Measurements from ENCODE around the gene ITPR3. TPM values are rescaled to one million over a fixed set of nuclear protein-coding genes. Genes with fewer than 3 reads are reported as not detected.

The ITPR3 gene
- total RNA-seq (54.5 TPM), polyA plus RNA-seq (1 to 10 TPM; 1.3 to 2.2 (median 1.9) TPM)

DNA sequence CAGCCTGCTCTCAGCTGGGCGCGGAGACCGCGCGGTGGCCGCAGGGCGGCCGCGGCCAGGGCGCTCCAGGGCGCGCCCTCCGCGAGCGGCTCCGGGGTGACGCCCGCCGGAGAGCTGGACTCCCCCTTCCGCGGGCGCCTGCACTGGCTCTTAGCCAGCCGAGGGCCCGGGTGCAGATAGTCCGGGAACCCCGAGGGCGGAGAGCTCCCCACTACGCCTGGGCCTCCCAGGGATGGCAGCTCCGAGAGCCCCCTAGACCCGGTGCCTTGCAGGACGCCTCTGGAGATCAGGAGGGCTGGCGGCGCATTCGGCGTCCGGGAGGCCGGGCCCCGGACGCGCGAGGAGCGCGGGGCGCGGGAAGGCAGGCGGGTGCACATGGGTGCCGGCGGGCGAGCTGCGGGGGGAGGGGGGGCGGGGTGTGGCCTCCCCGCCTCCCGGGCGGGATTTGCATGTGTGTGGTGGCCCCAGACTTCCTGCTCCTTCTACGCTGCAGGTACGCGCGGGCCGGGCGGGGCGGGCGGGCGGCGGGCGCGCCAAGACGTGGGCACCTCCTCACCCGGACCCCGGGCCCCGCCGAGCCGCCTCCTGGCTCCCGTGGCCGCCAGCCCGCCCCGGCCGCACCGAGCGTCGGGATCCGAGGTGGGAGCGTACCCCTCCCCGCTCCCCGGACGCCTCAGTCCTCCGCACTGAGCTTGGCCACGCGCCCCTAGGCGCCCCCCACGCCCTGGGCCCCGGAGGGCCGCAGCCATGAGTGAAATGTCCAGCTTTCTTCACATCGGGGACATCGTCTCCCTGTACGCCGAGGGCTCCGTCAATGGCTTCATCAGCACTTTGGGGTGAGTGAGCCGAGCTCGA, at the start of gene ITPR3:
ITPR3 (plus strand) TSS at position 467 of the 855 bp plus-strand sequence; CDS start at position 748, 281 bp downstream.
- Mint-ChIP-seq H3K27me3 (peaks cover 5% of the 10 kb centered on the region), H3K36me3 (no peaks in the 10 kb centered on the region), H3K27ac (peak within 1 kb of the TSS; percentile 92 to 96 (median 95)), H3K4me3 (peak within 1 kb of the TSS; percentile 93 to 99 (median 95)), H3K4me1 (peaks cover 9 to 58% (median 26%) of the 10 kb centered on the region in 4 donors), H3K9me3 (no peaks in the 10 kb centered on the region)
- no peaks in the 10 kb centered on the region for H3K36me3 ChIP-seq (ENCODE audit: control insufficient read depth, insufficient read depth, low read length)
- H3K9me3 ChIP-seq (ENCODE audit: control insufficient read depth in 2 of 2, low read length in 2 of 2): no peaks in the 10 kb centered on the region
- ATAC-seq (ENCODE audit: low read depth in 2 of 2): peak; percentile 90 to 91
- H3K4me3 ChIP-seq (ENCODE audit: low read depth, low read length): peak within 1 kb of the TSS; percentile 93
- peaks cover 42% of the 10 kb centered on the region for H3K4me1 ChIP-seq (ENCODE audit: control insufficient read depth, insufficient read depth, low read length, poor library complexity, severe bottlenecking)
- peak; percentile 74 to 92 (median 80) for DNase-seq
- peak within 1 kb of the TSS; percentile 76 for H3K27ac ChIP-seq (ENCODE audit: insufficient read depth, low read length, poor library complexity, severe bottlenecking)
- H3K27me3 ChIP-seq (ENCODE audit: control insufficient read depth, insufficient read depth, low read length): no peaks in the 10 kb centered on the region

- H3K4me1 Mint-ChIP-seq: peaks cover 0 to 57% (median 25%) of the 10 kb centered on the region in 4 donors
- H3K36me3 Mint-ChIP-seq: peaks cover 17% of the 10 kb centered on the region
- peaks cover 31% of the 10 kb centered on the region for H3K36me3 ChIP-seq (ENCODE audit: control insufficient read depth, insufficient read depth, low read length)
- ATAC-seq (ENCODE audit: low read depth in 2 of 2): no peak
- H3K4me3 ChIP-seq (ENCODE audit: low read depth, low read length): peak overlapping the region; percentile 88
- no peak for DNase-seq
- no peaks in the 10 kb centered on the region for H3K9me3 ChIP-seq (ENCODE audit: control insufficient read depth in 2 of 2, low read length in 2 of 2)
- H3K27ac Mint-ChIP-seq: peak overlapping the region; percentile 98 to 100 (median 100)
- no peaks in the 10 kb centered on the region for H3K27me3 ChIP-seq (ENCODE audit: control insufficient read depth, insufficient read depth, low read length)
- H3K4me3 Mint-ChIP-seq: peak overlapping the region; percentile 90 to 95 (median 94)
- H3K9me3 Mint-ChIP-seq: no peaks in the 10 kb centered on the region
- peak overlapping the region; percentile 100 for H3K27ac ChIP-seq (ENCODE audit: insufficient read depth, low read length, poor library complexity, severe bottlenecking)
- H3K27me3 Mint-ChIP-seq: peaks cover 5% of the 10 kb centered on the region
- peaks cover 28% of the 10 kb centered on the region for H3K4me1 ChIP-seq (ENCODE audit: control insufficient read depth, insufficient read depth, low read length, poor library complexity, severe bottlenecking)
Observed at GRCh38 chr6:33571637-33572316, 49.3 kb upstream of the ITPR3 start.

DNA sequence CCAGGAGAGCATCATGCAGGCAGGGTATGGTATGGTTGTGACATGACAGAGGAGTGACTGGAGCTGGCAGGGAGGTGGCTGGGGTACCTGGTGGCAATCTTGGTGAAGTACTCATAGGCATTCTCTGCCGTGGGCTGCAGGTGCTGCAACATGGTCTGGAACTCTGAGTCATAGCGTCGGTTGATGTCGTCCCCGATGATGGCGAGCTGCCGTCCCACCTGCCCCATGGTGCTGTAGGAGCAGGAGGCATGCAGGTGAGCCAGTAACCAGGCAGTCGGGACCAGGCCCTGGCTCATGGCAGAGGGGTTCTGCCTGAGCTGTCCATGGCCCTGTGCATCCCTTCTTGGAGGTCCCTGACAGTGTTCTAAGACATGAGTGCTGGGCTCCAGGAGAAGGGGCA, 45.9 kb upstream of the ITPR3 start:
- Histone ChIP-seq H3K9me3 (ENCODE audit: control insufficient read depth in 2 of 2, low read length in 2 of 2) (no peaks in the 10 kb centered on the region), H3K27me3 (ENCODE audit: control insufficient read depth, insufficient read depth, low read length) (no peaks in the 10 kb centered on the region), H3K4me3 (ENCODE audit: low read depth, low read length) (no peak overlapping the region), H3K4me1 (ENCODE audit: control insufficient read depth, insufficient read depth, low read length, poor library complexity, severe bottlenecking) (peaks cover 53% of the 10 kb centered on the region), H3K36me3 (ENCODE audit: control insufficient read depth, insufficient read depth, low read length) (peaks cover 36% of the 10 kb centered on the region), H3K27ac (ENCODE audit: insufficient read depth, low read length, poor library complexity, severe bottlenecking) (peak overlapping the region; percentile 5)
- Mint-ChIP-seq H3K27me3 (peaks cover 5% of the 10 kb centered on the region), H3K27ac (peak overlapping the region in 1 of 3 donors; percentile 48), H3K4me1 (peaks cover 0 to 63% (median 29%) of the 10 kb centered on the region in 4 donors), H3K9me3 (no peaks in the 10 kb centered on the region), H3K4me3 (peak overlapping the region in 3 of 4 donors; percentile 24 to 78 (median 30)), H3K36me3 (peaks cover 22% of the 10 kb centered on the region)
- DNase-seq (no peak), ATAC-seq (ENCODE audit: low read depth in 2 of 2) (no peak)

GRCh38 chr6:33576668-33577067, 44.5 kb upstream of the ITPR3 start:
- no peaks in the 10 kb centered on the region for H3K27me3 Mint-ChIP-seq
- Histone ChIP-seq H3K4me3 (ENCODE audit: low read depth, low read length) (no peak overlapping the region), H3K27me3 (ENCODE audit: control insufficient read depth, insufficient read depth, low read length) (no peaks in the 10 kb centered on the region), H3K27ac (ENCODE audit: insufficient read depth, low read length, poor library complexity, severe bottlenecking) (peak overlapping the region; percentile 88), H3K4me1 (ENCODE audit: control insufficient read depth, insufficient read depth, low read length, poor library complexity, severe bottlenecking) (peaks cover 44% of the 10 kb centered on the region), H3K36me3 (ENCODE audit: control insufficient read depth, insufficient read depth, low read length) (peaks cover 36% of the 10 kb centered on the region), H3K9me3 (ENCODE audit: control insufficient read depth in 2 of 2, low read length in 2 of 2) (no peaks in the 10 kb centered on the region)
- no peaks in the 10 kb centered on the region for H3K9me3 Mint-ChIP-seq
- H3K27ac Mint-ChIP-seq: peak overlapping the region in 2 of 3 donors; percentile 66 to 100
- peaks cover 0 to 53% (median 23%) of the 10 kb centered on the region in 4 donors for H3K4me1 Mint-ChIP-seq
- H3K36me3 Mint-ChIP-seq: peaks cover 22% of the 10 kb centered on the region
- DNase-seq (no peak), ATAC-seq (ENCODE audit: low read depth in 2 of 2) (no peak)
- H3K4me3 Mint-ChIP-seq: peak overlapping the region; percentile 63 to 97 (median 80)

- peak overlapping the region; percentile 47 to 100 (median 83) for H3K27ac Mint-ChIP-seq
- H3K4me3 ChIP-seq (ENCODE audit: low read depth, low read length): peak overlapping the region; percentile 96
- peaks cover 35% of the 10 kb centered on the region for H3K36me3 ChIP-seq (ENCODE audit: control insufficient read depth, insufficient read depth, low read length)
- H3K9me3 Mint-ChIP-seq: no peaks in the 10 kb centered on the region
- peak overlapping the region; percentile 88 for H3K27ac ChIP-seq (ENCODE audit: insufficient read depth, low read length, poor library complexity, severe bottlenecking)
- no peaks in the 10 kb centered on the region for H3K27me3 ChIP-seq (ENCODE audit: control insufficient read depth, insufficient read depth, low read length)
- H3K27me3 Mint-ChIP-seq: no peaks in the 10 kb centered on the region
- no peaks in the 10 kb centered on the region for H3K9me3 ChIP-seq (ENCODE audit: control insufficient read depth in 2 of 2, low read length in 2 of 2)
- H3K4me1 ChIP-seq (ENCODE audit: control insufficient read depth, insufficient read depth, low read length, poor library complexity, severe bottlenecking): peaks cover 40% of the 10 kb centered on the region
- peaks cover 0 to 48% (median 22%) of the 10 kb centered on the region in 4 donors for H3K4me1 Mint-ChIP-seq
- DNase-seq (peak in 1 of 3 donors; percentile 30), ATAC-seq (ENCODE audit: low read depth in 2 of 2) (no peak)
- H3K4me3 Mint-ChIP-seq: peak overlapping the region; percentile 67 to 97 (median 94)
- H3K36me3 Mint-ChIP-seq: peaks cover 22% of the 10 kb centered on the region
Observed at GRCh38 chr6:33577106-33577535, 44.0 kb upstream of the ITPR3 start.

DNA sequence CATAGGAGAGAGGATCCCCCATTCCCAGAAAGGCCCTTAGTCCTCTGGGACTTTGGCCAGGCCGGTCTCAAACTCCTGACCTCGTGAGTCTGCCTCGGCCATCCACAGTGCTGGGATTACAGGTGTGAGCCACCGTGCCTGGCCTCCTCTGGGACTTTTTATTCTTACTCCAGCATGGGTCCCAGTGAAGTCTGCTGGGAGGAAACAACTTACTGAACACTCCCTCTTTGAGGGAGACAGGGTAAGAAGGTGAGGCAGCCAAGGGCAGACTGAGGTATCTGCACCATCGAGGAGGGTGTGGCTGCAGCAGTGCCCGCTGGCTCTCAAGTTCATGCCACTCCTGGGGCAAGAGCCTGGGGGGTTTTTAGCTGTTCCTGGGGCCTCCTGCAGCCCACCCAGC, 43.4 kb upstream of the ITPR3 start:
- DNase-seq: no peak
- H3K4me1 ChIP-seq (ENCODE audit: control insufficient read depth, insufficient read depth, low read length, poor library complexity, severe bottlenecking): peaks cover 36% of the 10 kb centered on the region

DNA sequence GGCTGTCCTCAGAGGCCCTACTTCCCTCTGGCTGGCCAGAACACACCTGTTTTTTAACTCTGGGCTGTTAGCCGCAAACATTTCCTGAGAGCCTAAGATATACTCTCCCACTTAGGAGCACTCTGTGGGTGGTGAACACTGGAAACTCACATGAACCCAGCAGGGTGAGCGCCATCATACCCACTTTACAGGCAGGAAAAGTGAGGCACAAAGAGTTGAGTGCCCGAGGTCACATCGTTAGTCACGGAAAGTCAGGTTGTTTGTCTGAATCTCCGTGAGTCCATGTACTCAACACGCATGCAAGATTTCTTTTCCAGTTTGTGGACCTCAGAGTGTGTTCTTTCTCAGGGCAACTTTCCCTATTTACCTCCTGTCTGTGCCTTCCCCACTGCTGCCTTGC, 43.0 kb upstream of the ITPR3 start:
- Histone ChIP-seq H3K36me3 (ENCODE audit: control insufficient read depth, insufficient read depth, low read length) (peaks cover 34% of the 10 kb centered on the region), H3K4me1 (ENCODE audit: control insufficient read depth, insufficient read depth, low read length, poor library complexity, severe bottlenecking) (peaks cover 36% of the 10 kb centered on the region), H3K27ac (ENCODE audit: insufficient read depth, low read length, poor library complexity, severe bottlenecking) (peak overlapping the region; percentile 88), H3K4me3 (ENCODE audit: low read depth, low read length) (peak overlapping the region; percentile 96), H3K27me3 (ENCODE audit: control insufficient read depth, insufficient read depth, low read length) (no peaks in the 10 kb centered on the region), H3K9me3 (ENCODE audit: control insufficient read depth in 2 of 2, low read length in 2 of 2) (no peaks in the 10 kb centered on the region)
- Mint-ChIP-seq H3K4me3 (peak overlapping the region; percentile 94 to 97 (median 95)), H3K9me3 (no peaks in the 10 kb centered on the region), H3K4me1 (peaks cover 0 to 43% (median 22%) of the 10 kb centered on the region in 4 donors), H3K36me3 (peaks cover 22% of the 10 kb centered on the region), H3K27ac (peak overlapping the region; percentile 99 to 100 (median 99)), H3K27me3 (no peaks in the 10 kb centered on the region)
- ATAC-seq (ENCODE audit: low read depth in 2 of 2) (no peak), DNase-seq (no peak)

More for the DNA sequence above, 43.4 kb upstream of the ITPR3 start:
- ATAC-seq (ENCODE audit: low read depth in 2 of 2): no peak
- peak overlapping the region; percentile 96 for H3K4me3 ChIP-seq (ENCODE audit: low read depth, low read length)
- H3K9me3 Mint-ChIP-seq: no peaks in the 10 kb centered on the region
- peak overlapping the region; percentile 94 to 97 (median 95) for H3K4me3 Mint-ChIP-seq
- H3K27me3 ChIP-seq (ENCODE audit: control insufficient read depth, insufficient read depth, low read length): no peaks in the 10 kb centered on the region
- H3K36me3 Mint-ChIP-seq: peaks cover 22% of the 10 kb centered on the region
- H3K4me1 Mint-ChIP-seq: peaks cover 0 to 43% (median 22%) of the 10 kb centered on the region in 4 donors
- peak overlapping the region; percentile 99 to 100 (median 99) for H3K27ac Mint-ChIP-seq
- peak overlapping the region; percentile 88 for H3K27ac ChIP-seq (ENCODE audit: insufficient read depth, low read length, poor library complexity, severe bottlenecking)
- no peaks in the 10 kb centered on the region for H3K27me3 Mint-ChIP-seq
- H3K36me3 ChIP-seq (ENCODE audit: control insufficient read depth, insufficient read depth, low read length): peaks cover 34% of the 10 kb centered on the region
- no peaks in the 10 kb centered on the region for H3K9me3 ChIP-seq (ENCODE audit: control insufficient read depth in 2 of 2, low read length in 2 of 2)

Data from CD4-positive, CD25-positive, alpha-beta regulatory T cell (primary cell).